Thymus (tissue), 11 donors: ENCODE measurements around the gene FAR1. TPM values are rescaled to one million over a fixed set of nuclear protein-coding genes. Genes with fewer than 3 reads are reported as not detected.
A peak's percentile ranks its signal among the peaks of the same experiment; 100 is the strongest.

ENCODE experiments used
- DNase-seq, 9 donors: peaks; one replicate each; pipeline ENCODE4 v3.0.0-alpha.2; 2013; ENCODE audit warnings: low spot score in 9 of 9, low read depth in 6 of 9, missing footprints in 1 of 9
- H3K27ac ChIP-seq, 2 donors: one replicate each; pipeline ENCODE4 v1.5.1; 2013; ENCODE audit warnings: control low read depth in 1 of 2, low read depth in 1 of 2, low read length in 1 of 2, mild to moderate bottlenecking in 1 of 2, moderate library complexity in 1 of 2
- H3K27me3 ChIP-seq, 2 donors: one replicate each; pipeline ENCODE4 v1.5.1; 2013; ENCODE audit warnings: low read length in 1 of 2; ENCODE audit not compliant: control insufficient read depth in 2 of 2, insufficient read depth in 1 of 2
- H3K36me3 ChIP-seq, 2 donors: one replicate each; pipeline ENCODE4 v1.5.1; 2013; ENCODE audit warnings: low read length in 1 of 2, mild to moderate bottlenecking in 1 of 2, moderate library complexity in 1 of 2; ENCODE audit not compliant: control insufficient read depth in 2 of 2, insufficient read depth in 2 of 2
- H3K4me1 ChIP-seq, 2 donors: one replicate each; pipeline ENCODE4 v1.5.1; 2013; ENCODE audit warnings: low read length in 2 of 2; ENCODE audit not compliant: control insufficient read depth in 2 of 2, insufficient read depth in 2 of 2
- H3K4me3 ChIP-seq, 2 donors: one replicate each; pipeline ENCODE4 v1.5.1; 2013; ENCODE audit warnings: low read length in 2 of 2, control low read depth in 1 of 2, mild to moderate bottlenecking in 1 of 2
- H3K9me3 ChIP-seq, 2 donors: one replicate each; pipeline ENCODE4 v1.5.1; 2013; ENCODE audit warnings: low read length in 1 of 2, mild to moderate bottlenecking in 1 of 2; ENCODE audit not compliant: control insufficient read depth in 2 of 2, insufficient read depth in 1 of 2
- WGBS: extraction: QIAGEN DNeasy Blood & Tissue Kit; methylation state at CpG from one replicate; pipeline ENCODE4 v1.1.7; 2013; 5-methylcytosine and 5-hydroxymethylcytosine counted together
- polyA plus RNA-seq: library from polyadenylated mRNA; stranded (reverse); fragments of 200-250 nt; gene quantifications from one replicate; pipeline ENCODE4 v1.2.3, GENCODE V29; 2013
- total RNA-seq: library from RNA; stranded (reverse); fragments of 120-200 nt; gene quantifications from one replicate; pipeline ENCODE4 v1.2.4, GENCODE V29; 2013
- donor health status: healthy.

The FAR1 gene
- total and polyA plus RNA-seq, 2 donors: 23.4 to 31.8 TPM

DNA sequence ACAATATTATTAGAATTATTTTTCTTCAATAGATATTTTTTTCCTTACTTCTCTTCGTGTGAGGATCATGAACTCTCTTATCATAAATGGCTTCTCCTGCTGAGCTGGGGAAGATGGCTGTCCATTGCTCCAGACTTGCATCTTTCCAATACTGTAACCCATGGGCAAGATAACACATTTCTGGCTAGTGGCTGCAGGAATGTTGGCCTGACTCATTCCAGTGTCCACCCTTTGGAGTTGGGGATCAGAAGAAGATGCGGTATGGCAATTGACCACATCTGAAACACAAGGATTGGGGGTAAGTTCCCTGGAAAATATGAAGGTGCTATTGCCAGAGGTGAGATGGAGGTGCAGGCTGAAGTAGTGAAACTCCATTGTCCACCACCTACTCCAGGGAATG lies 92.8 kb downstream of the FAR1 start:
- Histone ChIP-seq H3K36me3 (no peaks in the 10 kb centered on the region), H3K27me3 (no peaks in the 10 kb centered on the region), H3K27ac (no peak overlapping the region), H3K4me1 (no peaks in the 10 kb centered on the region), H3K9me3 (no peaks in the 10 kb centered on the region), H3K4me3 (no peak overlapping the region)
- DNase-seq: no peak
- WGBS: 91% methylated on average over 2 of the region's 2 CpGs

DNA sequence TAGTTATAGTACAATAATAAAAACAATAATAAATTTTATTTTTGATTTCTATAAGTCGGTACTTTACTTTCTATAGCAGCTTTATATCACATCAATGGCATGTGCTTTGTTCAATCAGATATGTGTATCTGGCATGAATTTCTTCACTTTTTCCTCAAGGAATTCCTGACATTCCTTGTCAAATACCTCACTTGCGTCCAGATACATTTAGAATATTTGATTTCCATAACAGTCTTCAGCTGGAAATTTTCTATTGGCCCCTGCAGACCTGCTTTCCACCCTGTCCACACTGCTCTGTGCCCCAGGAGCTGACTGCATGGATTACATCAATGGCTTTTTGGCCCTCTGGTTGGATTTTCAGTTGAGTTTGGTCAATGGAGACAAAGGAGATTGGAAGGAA lies 93.2 kb downstream of the FAR1 start:
- Histone ChIP-seq H3K9me3 (no peaks in the 10 kb centered on the region), H3K4me1 (no peaks in the 10 kb centered on the region), H3K27me3 (no peaks in the 10 kb centered on the region), H3K4me3 (no peak overlapping the region), H3K27ac (no peak overlapping the region), H3K36me3 (no peaks in the 10 kb centered on the region)
- WGBS: 95% methylated on average over 2 of the region's 2 CpGs
- DNase-seq: no peak

DNA sequence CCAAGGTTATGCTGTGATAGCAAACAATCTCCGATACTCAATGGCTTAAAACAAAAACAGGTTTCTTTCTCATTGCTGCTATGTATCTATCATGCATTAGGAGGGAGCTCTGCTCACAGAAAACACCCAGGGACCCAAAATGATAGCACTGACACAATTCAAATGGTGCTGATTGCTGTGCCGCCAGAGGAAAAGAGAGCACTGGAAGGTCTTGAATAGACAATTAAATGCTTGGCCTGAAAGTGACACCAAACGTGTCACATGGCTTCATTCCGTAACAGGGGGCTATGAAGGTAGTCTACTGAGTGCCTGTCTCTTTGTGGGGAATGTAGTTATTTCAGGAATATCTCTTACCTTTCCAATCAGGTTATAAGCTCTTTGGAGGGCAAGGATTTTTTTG lies 94.2 kb downstream of the FAR1 start:
- 95% methylated on average over 4 of the region's 4 CpGs for WGBS
- Histone ChIP-seq H3K9me3 (no peaks in the 10 kb centered on the region), H3K27me3 (no peaks in the 10 kb centered on the region), H3K4me1 (no peaks in the 10 kb centered on the region), H3K4me3 (no peak overlapping the region), H3K27ac (no peak overlapping the region), H3K36me3 (no peaks in the 10 kb centered on the region)
- no peak for DNase-seq

DNA sequence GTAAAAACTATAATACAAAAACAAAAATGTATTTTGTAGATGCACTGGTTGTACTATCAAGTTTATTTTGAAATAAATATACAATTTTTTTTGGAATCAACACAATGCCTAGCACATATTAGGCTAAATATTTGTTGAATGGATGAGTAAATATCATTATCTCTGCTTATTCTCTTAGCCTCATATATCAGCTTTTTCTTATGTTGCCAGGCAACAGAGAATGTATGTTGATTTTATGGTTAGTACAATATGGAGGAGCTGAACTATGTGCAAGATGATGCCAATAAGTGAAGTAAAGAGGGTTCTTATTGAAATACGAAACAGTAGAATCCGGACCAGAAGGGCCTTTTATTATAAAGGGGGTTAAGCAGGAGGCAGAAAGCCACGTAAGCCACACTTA lies 94.9 kb downstream of the FAR1 start:
- Histone ChIP-seq H3K36me3 (no peaks in the 10 kb centered on the region), H3K9me3 (no peaks in the 10 kb centered on the region), H3K4me3 (no peak overlapping the region), H3K27me3 (no peaks in the 10 kb centered on the region), H3K4me1 (no peaks in the 10 kb centered on the region), H3K27ac (no peak overlapping the region)
- WGBS: 95% methylated on average over 3 of the region's 3 CpGs
- no peak for DNase-seq

DNA sequence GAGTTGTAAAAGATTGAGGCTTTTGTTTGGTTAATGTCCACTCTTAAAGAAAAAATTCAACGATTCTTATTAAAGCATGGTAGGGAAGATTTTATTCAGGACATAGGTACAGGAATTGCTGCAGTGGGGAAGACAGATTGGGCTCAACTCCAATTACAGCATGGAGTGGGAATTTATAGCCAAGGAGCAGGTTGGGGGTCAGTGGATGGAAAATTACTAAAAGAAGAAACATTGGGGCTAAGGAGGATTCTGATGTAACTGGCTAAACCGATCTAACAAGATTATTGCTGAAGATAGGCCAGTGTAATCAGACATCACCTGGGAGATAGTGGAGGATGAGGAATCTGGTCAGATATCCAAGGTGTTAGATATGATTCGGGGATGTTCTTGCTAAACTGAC lies 97.4 kb downstream of the FAR1 start:
- H3K27ac ChIP-seq: no peak overlapping the region
- no peaks in the 10 kb centered on the region for H3K27me3 ChIP-seq
- 97% methylated on average over 3 of the region's 3 CpGs for WGBS
- no peak overlapping the region for H3K4me3 ChIP-seq
- H3K36me3 ChIP-seq: no peaks in the 10 kb centered on the region
- DNase-seq: no peak
- H3K9me3 ChIP-seq: no peaks in the 10 kb centered on the region
- H3K4me1 ChIP-seq: no peaks in the 10 kb centered on the region

DNA sequence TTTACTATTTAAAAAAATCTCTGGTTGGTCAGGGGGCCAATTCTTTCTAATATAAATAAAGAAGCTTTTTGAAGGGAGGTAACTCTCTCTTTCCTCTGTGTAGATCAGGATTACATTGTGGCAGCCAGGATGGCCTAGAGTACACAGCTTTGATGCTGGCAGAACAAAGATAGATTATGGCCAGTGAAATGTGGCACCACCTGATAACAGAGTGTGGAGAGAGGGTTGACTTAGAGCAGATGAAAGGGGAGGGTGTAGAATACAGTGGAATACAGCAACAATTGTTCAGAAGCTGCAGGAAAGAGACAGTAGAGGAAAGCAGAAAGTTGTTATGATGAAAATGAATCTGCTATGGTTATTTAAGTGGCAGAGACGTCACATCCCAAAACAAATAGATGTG lies 99.0 kb downstream of the FAR1 start:
- no peak for DNase-seq
- no peaks in the 10 kb centered on the region for H3K27me3 ChIP-seq
- no peaks in the 10 kb centered on the region for H3K4me1 ChIP-seq
- H3K36me3 ChIP-seq: no peaks in the 10 kb centered on the region
- H3K4me3 ChIP-seq: no peak overlapping the region
- WGBS: 87% methylated on average over 1 of the region's 1 CpG
- no peak overlapping the region for H3K27ac ChIP-seq
- no peaks in the 10 kb centered on the region for H3K9me3 ChIP-seq

DNA sequence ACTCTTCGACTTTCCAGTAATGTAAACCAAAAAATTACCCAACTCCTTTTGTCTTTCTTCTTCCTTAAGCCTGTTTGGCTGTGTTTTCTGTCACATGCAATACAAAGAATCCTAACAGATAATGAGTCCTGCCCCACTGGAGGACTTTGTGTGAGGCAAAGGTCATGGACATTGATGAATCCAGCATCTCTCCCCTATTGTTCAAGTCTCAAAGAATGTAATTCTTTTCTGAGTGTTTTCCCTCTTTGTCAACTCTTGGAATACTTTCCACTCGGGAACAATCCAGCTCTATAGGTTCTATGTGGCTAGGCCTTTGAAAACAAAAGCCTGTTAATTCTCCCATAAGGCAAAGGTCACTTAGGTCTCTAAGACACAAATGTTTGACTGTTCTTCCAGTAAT lies 100.7 kb downstream of the FAR1 start:
- no peak for DNase-seq
- no peaks in the 10 kb centered on the region for H3K27me3 ChIP-seq
- no peak overlapping the region for H3K4me3 ChIP-seq
- 92% methylated on average over 2 of the region's 2 CpGs for WGBS
- H3K9me3 ChIP-seq: no peaks in the 10 kb centered on the region
- H3K4me1 ChIP-seq: no peaks in the 10 kb centered on the region
- no peak overlapping the region for H3K27ac ChIP-seq
- H3K36me3 ChIP-seq: no peaks in the 10 kb centered on the region

DNA sequence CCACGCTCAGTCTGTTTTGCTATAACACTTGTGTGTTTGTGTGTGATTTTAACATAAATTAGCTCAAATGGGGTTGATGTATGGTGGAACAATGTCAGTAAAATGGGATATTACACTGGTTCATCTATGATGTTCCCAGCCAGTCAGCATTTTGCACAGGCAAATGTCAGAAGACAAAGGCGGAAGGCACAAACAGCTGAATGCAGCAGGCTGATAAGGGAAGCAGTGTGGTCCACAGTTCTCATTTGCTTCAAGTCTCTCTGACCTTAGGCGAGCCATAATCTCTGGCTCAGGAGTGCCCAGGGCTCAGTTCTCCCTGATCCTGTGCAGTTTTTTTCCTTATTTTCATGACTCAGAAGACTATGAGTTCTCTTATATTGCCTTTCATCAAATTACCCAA lies 102.7 kb downstream of the FAR1 start:
- no peak for DNase-seq
- WGBS: 96% methylated on average over 3 of the region's 3 CpGs

DNA sequence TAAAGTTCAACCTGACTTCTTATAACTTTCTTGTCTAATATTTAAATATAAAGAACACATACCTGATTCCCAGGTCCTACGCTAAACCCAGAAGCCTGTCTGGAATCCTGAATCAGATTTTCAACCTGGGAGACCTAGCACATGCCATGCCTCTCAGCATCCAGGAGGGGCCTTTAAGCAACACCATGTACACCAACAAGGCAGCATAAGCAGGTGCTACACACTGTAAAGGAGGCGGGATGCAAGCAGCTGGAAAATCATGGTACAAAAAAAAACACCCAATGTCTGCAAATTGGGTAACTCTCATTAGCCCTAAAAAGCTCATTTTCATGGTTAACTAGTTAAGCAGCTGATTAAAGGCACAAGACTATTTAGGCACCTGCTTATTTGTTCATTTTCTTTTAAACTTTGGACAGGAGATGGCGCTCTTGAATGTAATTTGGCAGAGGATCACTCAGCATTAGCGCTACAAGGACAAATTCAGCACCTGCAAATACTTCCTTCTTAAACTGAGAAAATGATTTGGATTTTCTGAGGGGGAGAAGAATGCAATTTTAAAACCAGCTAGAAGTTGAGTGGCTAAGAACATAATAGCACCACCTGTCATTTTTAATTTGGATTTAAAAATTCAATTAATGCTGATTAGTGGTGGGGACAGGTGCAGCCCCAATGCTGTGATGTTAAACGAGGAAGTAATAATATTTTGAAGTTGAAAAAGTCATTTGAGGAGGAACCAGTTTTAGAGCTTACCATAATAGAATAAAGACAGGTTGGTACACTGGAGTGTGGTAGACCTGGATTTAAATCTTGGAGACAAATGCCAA lies 104.0 kb downstream of the FAR1 start:
- Histone ChIP-seq H3K27ac (no peak overlapping the region), H3K4me3 (no peak overlapping the region), H3K36me3 (no peaks in the 10 kb centered on the region), H3K27me3 (peaks cover 0 to 3% of the 10 kb centered on the region in 2 donors), H3K4me1 (no peaks in the 10 kb centered on the region), H3K9me3 (no peaks in the 10 kb centered on the region)
- peak; percentile 19 to 77 (median 47) for DNase-seq
- 37% methylated on average over 5 of the region's 5 CpGs for WGBS

More for the DNA sequence above, 102.7 kb downstream of the FAR1 start:
- H3K9me3 ChIP-seq: no peaks in the 10 kb centered on the region
- H3K4me1 ChIP-seq: no peaks in the 10 kb centered on the region
- H3K4me3 ChIP-seq: no peak overlapping the region
- H3K27me3 ChIP-seq: no peaks in the 10 kb centered on the region
- no peaks in the 10 kb centered on the region for H3K36me3 ChIP-seq
- H3K27ac ChIP-seq: no peak overlapping the region
